Stimulated activated CD8-positive, alpha-beta memory T cell treated with anti-CD3 and anti-CD28 coated beads, Interleukin-7, amount 100 ng/mL, for 4 hours (primary cell): ENCODE measurements around the gene G0S2.

ENCODE experiments used
- DNase-seq, 2 donors: peaks; one replicate each; pipeline ENCODE4 v3.0.0-alpha.2; 2020; ENCODE audit warnings: low read depth in 2 of 2

Gene G0S2

DNA sequence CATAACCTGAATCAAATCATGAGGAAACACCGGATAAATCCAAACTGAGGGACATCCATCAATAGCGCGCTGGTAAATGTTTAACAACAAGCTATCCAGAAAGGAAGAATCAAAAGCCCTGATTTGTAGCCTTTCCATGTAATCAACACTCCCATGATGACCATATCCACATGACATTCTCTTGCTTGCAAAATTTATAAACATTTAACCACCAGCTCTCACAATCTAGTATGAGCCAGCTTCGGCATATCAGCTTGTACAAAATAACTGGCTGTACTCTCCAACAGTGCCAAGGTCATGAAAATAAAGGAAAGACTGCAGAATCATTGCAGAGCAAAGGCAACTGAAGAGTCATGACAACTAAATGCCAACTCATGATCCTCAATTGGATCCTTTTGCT lies 45.1 kb downstream of the G0S2 start:
- DNase-seq: no peak

DNA sequence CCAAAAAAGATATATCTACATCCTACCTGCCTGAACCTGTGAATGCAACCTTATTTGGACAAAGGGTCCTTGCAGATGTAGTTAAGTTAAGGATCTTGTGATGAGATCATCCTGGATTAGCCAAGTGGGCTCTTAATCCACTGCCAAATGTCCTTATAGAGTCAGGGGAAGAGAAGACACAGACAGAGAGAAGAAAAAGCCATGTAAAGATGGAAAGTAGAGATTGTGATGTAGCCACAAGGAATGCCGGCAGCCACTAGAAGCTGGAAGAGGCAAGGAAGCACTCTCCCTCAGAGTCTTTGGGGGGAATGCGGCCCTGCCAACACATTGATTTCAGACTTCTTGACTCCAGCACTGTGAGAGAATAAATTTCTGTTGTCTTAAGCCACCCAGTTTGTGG lies 45.6 kb downstream of the G0S2 start:
- DNase-seq: no peak

DNA sequence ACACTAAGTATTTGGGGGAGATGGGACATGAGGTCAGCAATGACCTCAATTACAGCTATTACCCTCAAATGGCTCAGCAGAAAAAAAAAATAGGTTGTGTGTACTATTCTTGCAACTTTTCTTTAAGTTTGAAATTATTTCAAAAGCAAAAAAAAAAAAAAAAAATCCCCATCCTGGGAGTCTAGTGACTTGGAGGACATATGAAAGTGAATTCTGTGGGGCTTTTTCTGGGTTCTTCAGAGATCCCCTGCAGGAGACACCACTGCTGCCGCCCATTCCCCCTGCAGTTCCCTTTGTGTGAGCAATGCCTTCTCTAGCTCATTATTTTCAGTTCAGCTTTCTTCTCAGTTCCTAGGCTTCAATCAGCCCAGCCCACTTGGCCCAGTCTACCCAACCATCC lies 46.1 kb downstream of the G0S2 start:
- DNase-seq: no peak

DNA sequence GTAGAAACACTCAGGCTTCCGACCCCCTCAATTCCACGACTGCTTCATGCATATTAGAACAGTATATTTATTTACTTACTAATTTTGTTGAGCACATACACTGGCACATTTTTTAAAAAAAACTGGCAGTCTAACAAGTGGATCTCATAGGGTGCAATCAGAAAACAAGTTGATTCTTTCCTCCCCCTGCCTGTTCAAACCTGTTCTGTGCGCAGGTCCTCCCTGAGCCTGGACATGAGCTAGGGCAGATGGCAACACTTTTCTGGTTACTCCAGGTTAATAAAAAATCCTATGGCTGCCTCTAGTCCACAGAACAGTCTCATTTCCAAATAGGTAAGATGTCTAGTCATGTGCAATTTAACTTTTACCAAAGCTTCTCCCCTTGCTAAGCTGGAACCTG lies 48.1 kb downstream of the G0S2 start:
- no peak for DNase-seq

DNA sequence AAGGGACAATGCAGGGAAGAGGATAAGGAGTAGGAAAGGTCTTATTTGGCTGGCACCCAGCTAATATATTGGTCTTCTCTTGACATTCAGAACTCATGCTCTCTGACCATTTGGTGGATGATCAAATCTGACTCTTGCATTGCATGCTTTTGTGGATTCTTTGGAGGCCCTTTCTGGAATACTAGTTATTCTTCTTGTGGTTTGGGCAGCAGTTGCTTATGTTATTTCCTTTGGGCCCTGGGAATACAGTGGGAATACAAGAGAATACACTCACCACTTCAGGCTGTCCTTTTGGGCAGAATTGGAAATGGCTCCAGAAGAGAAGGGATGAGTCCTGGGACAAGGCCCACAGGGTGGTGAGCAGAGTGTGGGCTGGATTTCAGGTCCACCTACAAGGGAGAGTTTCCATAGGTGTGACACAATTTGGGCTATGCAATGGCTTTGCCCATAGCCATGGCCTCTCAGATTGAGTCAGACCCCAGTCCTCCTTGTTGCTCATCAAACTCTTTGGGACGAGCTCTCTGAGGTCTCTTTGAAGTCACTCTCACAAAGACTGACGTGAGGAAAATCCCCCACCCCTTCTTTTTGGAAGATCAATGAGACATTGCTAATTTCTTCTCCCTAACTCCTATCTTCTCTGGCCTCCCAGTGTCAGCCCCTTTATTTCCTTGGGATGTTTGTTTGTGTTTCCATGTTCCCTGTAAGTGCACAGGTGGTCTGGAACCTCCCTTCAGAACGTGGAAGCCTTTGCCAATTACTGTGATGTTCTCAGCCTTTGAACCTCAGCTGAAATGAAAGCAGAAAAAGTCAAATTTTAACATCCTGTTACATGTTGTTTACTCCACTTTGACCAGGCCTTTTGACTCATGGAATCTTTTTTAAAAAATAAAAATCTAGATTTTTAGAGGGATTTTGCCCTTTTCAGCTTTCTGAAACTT lies 48.8 kb downstream of the G0S2 start:
- DNase-seq: no peak
